NCI-H1105 treated with DMSO at 0.1 percent for 48 hours (cell line): Measurements from ENCODE around the gene CPA1.

Experiments used
- DNase-seq: peaks from one replicate; lab custom pipeline; 2025; lab: John Stamatoyannopoulos, UW

Gene CPA1

DNA sequence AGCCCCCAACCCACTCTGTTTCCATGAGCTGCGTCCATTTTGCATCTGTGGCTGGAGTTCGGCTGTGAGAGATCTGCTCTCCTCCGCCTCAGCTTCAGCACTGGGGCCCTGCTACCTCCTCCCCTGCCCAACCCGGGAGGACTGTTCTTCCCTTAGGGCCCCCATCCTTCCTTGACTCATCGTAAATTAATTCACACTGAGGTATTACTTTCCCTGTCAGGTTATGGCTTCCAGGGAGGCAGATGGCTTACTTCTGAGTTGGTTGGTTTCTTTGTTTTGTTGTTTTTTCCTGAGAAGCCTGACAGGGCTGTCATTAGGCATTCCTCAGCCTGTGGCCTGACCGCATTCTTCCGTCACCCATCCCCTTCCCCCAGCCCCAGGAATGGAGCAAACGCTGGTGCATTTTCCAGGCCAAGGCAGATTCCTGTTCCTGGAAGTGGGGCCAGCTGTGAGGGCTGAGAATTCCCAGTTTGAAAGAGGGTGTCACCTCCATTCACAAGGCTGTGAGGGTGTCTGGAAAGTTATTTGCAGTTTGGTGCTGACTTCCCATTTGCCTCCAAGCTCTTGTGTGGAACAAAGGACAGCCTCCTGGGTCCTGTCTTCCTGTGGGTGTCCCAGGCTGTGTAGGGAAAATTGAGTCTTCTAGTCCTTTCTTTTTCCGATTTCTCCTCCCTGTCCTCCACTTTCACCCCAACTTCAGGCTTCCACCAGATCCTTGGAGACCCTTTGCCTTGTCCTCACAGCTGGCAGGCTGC lies 24.0 kb upstream of the CPA1 start:
- no peak for DNase-seq

DNA sequence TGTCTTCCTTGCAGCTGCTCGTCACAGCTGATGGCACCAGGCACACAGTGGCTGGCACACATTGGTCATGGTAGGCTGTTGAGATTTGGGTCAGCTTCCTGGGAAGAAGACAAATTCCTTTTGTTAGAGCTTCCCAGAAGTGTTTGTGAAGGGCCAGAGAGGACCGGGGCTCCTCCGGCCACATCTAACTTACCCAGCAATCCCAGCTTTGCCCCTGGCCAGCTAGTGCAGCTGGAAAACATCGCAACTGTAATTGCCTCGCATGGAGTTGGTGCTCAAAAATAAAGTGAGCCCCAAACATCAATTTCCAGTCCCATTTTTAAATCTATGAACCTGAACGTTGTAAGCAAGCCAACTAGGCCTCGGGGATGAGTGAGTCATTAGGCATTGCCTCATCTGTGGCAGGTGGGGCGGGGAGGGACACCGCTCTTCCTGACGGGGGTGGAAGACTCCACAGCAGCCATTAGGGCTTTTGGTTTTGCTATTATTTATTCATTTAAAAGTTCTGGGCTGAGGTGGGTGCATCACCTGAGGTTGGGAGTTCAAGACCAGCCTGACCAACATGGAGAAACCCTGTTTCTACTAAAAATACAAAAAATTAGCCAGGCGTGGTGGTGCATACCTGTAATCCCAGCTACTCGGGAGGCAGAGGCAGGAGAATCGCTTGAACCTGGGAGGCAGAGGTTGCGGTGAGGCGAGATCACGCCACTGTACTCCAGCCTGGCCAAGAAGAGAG lies 23.2 kb upstream of the CPA1 start:
- DNase-seq: no peak

DNA sequence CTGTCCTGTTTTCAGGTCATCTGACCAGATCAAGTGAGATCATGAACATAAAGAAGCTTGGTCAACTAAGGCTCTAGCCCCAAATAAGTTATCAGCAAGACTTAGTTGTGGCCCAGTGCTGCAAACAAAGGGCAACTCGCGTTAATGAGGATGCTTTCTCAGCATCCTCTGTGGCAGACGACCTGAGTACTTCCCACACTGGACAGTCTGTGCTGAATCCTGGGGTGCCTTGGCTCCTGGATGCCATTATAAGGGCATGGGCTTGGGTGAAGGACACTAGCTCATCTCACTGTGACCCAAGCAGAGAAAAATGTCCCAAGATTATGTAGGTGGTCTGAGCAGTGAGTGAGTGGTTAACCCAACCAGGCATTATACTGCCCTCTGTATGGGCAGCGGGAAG lies 21.8 kb upstream of the CPA1 start:
- no peak for DNase-seq

DNA sequence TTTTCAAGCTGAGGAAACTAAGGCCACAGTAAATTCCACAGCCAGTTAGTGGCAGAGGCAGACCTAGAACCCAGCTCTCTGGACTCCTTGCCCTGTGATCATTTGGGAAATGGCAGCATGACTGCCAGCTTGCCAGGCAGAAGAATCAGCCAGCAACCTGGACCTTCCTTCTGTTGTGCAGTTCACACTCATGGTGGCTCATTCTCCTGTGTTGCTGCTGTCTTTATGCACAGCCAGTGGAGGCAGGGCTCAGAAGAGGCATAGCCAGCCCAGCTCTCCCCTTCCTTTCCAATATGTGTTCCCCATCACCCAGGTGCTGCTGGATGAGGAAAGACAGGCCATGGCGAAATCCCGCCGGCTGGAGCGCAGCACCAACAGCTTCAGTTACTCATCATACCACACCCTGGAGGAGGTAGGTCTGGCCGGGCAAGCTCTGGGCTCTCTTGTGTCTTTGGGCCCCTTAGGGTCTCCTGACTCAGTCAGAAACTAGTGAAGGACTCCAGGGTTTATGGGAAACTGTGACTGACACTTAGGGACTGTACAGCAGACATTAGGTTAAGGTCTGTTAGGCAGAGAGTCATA lies 20.9 kb upstream of the CPA1 start:
- DNase-seq: no peak

DNA sequence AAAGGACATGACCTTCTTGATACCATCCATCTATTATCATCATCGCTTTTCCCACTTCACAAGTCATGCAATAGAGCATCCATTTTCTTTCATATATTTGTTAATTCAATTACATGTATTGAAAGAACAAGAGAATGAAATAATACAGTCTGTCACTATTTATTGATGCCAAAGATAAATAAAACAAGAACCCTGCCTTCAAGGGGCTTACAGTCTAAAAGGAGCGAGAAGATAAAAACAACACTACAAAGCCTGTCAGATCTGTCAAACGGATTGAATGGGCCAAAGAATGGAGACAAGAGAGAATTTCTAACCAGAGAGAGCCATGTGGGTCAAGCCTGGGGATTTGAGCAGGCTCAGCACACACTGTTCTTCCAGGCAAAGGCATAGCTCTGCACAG lies 19.8 kb upstream of the CPA1 start:
- no peak for DNase-seq

DNA sequence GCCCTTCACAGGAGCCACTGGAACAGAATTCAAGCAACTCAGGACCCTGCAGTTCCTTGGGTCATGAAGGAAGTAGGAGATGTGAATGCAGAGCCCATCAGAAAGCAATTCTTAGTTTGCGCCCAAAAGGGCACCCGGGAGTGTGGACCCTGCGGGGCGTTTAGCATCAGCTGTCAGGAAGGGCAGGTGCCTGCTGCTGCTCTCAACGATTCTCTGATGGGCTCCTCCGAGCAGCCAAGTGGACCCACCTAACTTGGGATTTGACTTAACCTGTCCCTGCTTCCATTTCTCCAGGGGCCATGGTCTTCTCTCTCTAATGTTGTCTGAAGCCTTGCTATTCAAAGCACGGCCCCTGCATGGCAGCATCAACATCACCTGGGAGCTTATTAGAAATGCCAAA lies 18.6 kb upstream of the CPA1 start:
- DNase-seq: no peak

DNA sequence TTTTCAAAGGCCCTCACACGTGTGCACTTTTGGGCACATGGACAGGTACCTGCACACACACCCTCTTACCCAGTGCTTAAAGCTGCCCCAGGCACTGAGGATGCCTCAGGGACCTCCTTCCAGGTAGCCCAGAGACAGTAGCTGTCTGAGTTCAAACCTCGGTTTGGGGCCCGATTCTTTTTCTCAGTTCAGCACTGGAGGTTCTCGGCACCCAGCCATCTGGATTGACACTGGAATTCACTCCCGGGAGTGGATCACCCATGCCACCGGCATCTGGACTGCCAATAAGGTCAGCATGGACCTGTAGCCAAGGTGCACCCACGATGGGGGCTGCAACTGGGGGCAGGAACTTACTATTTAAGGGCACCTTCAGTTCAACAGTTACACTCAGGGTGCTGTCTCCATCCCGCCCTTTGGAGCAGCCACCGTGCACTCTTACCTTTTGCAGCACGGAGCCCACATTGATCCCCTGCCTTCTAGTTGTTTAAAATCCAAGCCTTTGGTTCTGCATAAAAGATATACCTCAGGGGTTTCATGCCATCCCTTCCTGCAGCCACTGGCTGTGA lies 18.0 kb upstream of the CPA1 start:
- no peak for DNase-seq

DNA sequence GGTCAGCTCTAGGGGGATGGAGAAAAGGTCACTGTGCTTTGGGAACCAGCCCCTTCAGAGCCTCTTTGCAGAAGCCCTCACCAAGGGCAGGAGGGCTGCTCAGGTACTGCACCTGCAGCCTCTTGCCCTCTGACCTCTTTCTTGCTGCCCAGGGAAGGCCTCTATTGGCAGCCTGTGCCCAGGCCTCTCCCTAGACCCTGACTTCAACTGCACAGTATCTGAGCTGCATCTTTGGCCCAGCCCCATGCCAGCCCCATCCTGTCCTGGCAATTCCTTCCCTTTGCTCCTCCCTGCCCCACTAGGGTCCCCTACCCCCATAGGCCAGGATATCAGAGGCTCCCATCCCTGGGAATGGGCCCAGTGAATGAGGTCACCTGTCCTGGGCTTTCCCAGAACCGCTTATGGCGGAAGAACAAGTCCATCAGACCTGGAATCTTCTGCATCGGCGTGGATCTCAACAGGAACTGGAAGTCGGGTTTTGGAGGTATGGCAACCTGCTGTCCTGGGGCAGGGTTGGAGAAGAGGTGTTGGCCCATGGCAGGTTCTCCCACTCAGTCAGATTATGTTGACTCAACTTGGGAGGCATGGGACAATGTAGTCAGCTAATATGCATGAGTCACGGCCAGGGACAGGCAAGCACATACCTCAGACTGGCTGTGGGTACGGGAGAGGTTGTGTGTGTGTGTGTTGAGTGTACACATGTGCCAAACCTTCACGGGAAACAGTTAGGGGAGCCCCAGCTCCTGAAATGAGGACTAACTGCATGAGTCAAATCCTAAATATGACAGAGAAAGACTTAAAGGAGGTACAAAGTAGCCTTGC lies 17.1 kb upstream of the CPA1 start:
- no peak for DNase-seq

DNA sequence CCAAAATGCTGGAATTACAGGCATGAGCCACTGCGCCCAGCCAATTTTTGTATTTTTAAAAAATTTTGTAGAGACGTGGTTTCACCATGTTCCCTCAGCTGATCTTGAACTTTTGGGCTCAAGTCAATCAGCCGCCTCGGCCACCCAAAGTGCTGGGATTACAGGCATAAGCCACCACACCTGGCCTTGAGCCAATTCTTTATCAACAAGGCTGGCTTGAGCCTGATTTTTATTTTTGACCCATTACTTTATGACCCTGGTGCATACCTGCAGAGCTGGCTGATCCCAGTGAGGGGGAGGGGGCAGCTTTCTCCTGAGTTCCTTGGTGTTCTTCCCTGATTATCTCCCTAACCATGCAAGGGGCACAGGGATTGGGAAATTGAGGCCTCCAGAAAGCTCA lies 15.8 kb upstream of the CPA1 start:
- no peak for DNase-seq

DNA sequence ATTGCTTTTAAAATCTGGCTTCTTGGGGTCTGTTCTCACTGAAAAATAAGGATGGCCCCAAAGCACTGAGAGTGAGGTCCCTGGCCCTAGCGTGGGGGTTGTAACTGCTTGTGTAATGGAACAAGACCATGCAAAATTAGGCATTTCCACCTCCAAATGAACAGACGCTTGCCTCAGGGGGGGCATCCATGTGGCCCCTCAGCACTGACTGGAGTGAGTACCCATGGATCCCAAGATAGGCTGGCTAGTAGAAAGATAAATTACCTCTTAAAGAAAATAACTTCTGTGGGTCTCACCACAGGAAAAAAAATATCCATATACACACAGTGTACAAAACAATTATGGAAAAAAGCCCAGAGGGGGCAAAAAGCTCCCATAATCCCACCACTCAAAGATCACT lies 15.2 kb upstream of the CPA1 start:
- no peak for DNase-seq

DNA sequence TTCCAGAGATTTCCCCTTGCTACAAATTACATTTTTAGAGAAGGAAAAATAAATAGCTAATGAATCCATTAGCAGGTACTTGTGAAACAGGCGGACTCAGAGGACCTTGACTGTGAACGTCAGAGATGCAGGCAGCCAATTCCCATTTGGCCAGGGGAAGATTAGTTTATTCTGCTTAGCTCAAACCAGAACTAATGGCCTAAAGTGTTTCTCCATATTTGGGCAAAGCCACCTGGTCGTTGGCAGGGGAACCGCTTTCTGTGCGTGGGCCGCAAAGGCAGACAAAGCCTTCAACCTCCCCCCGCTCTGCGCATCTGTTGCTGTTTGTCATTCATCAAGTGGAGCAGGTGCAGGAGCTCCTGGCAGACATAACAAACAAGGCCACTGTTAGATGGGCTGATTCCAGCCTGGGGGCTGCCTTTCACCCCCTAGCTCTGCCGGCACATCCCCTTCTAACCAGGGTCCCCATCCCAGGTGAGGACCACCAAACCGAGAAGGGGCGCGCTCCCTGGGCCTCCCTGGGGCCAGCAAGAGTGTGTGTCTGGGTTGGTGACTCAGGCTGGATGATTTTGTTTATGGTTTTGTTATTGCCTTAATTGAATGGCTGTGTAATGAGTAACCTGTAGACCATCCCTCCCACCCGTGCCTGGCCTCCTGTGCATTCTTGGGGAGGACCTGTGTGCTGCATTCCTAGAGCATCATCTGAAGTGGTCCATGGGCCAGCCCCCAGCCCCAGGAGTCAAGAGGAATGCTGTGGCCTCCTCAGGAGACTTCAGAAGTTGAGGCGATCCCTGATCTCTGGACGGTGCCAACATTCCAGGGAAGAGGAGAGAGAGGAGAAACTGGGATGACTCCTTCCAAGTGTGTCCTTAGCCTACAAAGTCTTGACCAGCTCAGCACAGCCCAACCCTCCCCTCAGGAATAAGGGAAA lies 14.5 kb upstream of the CPA1 start:
- peak; percentile 100 for DNase-seq

DNA sequence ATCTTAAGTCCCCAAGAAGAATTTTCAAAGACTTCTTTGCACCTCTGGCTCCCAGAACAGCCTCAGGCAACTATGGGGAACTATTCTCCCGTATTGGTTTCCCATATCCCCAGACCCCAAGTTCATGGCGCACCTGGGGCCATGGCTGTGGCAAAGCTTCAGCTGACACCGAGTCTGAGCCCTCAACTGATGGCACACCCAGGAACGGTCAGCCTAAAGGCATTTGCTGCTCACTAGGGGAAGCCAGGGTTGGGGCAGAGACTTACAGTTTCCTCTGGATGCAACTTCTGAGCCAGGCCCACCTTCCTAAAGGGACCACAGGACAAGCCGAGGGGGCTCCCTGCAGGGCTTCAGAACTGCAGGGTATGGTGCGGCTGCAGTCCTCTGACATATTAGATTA lies 13.7 kb upstream of the CPA1 start:
- no peak for DNase-seq

DNA sequence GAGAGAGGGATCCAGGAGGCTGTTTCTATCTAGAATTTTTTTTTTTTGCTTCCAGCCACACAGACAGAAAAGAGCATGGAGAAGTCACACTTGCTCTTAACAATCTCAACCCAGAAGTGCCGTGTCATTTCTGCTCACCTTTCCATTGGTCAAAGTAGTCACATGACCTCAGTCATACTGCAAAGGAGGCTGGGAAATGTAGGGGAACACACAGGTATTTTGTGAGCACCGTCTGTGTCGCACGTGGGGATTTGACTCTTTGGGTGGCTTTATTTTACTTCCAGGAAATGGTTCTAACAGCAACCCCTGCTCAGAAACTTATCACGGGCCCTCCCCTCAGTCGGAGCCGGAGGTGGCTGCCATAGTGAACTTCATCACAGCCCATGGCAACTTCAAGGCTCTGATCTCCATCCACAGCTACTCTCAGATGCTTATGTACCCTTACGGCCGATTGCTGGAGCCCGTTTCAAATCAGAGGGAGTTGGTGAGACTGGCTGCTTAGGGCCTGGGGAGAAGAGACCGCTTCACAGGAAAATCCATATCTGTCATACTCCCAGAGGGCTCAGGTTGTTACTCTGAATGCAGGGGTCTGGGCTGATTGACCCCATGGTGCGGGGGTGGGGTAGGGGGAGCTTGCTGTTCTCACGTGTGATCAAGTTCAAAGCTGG lies 13.1 kb upstream of the CPA1 start:
- DNase-seq: no peak

DNA sequence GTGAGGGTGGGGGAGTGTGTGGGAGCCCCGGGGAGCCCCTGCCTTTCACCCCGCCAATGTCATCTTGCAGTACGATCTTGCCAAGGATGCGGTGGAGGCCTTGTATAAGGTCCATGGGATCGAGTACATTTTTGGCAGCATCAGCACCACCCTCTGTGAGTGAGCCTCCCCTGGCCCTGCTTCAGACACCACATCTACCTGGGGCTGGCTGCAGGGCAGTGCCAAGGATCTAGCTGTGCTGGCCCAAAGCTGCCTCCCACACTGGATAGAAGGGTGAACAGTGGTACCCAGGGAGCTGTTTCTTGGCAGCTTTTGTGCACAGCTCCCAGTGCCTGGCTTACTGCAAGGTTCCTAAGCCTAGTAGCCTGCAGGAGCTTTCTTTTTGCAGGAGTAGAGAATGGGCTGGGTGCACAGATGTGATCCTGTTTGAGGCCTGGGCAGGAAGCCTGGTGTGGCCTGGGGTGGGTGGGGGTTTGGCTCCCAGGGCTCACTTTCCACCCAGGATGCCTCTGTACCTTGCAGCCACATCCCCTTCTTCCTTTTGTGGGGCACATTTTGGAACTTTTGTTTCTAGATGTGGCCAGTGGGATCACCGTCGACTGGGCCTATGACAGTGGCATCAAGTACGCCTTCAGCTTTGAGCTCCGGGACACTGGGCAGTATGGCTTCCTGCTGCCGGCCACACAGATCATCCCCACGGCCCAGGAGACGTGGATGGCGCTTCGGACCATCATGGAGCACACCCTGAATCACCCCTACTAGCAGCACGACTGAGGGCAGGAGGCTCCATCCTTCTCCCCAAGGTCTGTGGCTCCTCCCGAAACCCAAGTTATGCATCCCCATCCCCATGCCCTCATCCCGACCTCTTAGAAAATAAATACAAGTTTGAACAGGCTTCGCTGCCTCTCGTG lies 12.2 kb upstream of the CPA1 start:
- no peak for DNase-seq

DNA sequence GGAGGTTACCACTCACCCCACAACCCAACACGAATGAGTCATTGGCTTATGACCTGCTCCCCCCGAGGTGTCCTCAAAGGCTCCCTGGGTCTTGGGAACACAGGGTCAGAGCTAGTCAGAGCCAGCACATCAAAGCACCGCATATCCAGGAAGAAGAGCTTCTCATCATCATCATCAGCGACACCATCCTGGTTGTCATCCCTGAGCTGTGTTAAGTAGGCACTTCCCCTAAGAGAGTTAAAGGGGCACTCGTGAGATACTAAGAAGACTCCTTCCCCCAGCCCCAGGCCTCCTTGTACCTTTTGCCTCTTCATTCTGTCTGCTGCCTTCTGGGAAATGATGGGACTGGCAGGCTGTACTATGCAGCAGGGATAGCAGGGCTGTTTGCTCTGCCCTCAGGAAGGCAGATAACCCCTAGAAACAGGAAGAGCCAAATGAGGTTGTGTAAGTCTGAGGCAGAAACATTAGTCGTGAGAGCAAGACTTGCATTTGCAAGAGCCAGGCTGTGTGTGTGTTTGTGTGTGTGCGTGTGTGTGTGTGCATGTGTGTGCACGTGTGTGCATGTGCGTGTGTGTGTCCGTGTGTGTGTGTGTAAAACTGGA lies 11.1 kb upstream of the CPA1 start:
- no peak for DNase-seq

DNA sequence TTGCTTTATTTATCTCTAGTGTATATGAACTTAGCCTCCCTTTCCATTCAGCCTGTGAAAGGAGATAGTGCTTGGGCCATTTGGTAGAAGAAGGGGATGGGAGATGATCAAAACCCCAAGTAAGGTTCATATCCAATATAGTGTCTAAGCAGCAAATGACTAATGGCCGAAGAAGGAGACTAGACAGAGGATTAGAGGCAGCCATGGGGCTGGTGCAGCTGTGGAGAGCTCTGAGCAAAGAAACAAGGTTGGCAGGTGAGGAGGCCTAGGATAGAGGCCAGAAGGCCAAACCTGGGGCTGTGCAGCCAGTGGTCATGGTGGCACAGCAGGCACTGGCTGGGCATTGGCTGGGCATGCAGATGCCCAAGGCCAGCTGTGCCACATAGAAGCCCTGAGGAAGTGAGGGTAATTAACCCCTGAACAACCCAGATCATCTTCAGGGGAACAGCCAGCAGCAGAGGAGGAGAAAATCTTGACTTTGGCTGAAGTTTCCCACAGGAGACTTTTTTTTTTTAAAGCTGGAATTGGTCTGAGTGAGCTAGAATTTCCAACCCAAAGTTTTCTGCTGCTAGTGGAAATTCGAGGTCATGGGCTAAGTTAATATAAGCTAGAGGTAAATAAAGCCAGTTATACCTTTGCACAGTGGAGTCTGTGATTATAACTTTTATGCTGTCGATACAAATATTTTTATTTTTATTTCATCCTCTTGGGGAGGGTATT lies 10.3 kb upstream of the CPA1 start:
- DNase-seq: no peak

DNA sequence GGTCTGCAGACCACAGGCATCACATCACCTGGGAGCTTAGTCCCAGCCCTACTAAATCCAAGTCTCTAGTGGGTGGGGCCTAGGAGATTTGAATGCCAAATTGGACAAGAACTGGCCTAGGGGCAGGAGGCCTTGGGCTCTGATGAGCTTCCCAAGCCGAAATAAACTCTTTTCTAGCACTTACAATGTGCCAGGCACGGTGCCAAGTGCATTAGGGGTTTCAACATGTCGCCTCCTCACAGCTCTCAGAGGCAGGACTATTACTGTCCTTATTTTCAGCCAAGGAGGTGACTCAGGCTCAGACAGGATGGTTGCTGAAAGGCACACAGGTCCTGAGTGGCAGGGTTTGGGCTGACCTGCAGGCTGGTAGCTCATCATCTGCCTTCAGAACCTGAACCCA lies 9.2 kb upstream of the CPA1 start:
- peak; percentile 35 for DNase-seq

DNA sequence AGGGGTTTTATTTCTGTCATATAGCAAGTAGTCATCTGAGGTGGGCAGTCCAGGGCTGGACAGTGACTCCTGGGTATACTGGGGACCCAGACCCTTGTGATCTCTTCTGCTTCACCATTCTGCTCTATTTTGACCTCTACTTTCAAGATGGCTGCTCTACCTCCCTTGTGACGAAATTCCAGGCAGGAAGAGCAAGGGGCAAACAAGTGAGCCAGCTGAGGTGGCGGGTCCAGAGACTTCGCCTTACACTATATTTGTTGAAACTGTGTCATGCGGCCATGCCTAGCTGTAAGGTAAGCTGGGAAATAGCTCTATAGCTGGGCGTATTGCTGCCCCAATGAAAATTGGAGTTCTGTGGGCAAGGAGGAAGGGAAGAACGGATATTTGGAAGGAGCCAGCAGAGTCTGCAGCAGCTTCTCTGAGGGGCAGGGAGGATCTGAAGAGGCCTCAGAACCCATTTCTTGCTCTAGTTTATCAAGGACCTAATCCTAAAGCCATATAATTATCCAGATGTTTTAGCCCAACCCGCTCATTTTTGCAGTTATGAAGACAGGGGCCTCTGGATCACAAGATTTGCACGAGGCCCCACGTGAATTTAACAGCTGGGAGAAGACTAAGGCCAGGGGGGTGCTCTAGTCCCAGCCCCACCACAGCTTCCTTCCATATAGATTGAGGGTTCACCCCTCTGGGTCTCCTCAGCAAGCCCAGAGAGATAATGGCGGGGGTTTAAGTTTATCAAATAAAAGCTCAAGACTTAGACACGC lies 7.7 kb upstream of the CPA1 start:
- no peak for DNase-seq
